Measurements from ENCODE around the gene RANBP9. TPM values are rescaled to one million over a fixed set of nuclear protein-coding genes. Genes with fewer than 3 reads are reported as not detected.

RANBP9 gene
- total and polyA plus RNA-seq, 9 of the 15 experiments (the other 6 are each of a cell fraction or from before 2014, with no cell fraction given), result 27.5 to 130 (median 61.5) TPM

- TF ChIP-seq BMI1 (IDR thresholded peaks at IDR 0.05; ENCODE audit: low read length) (no peak), CBFA2T3 (IDR thresholded peaks at IDR 0.05) (no peak), TBL1XR1 (IDR thresholded peaks at IDR 0.05; ENCODE audit: low read length in 2 of 2) (peak; percentile 58 to 62; a peak in 2 of 4 replicates), NR3C1 (CRISPR knock-in tag; IDR thresholded peaks at IDR 0.05) (no peak; the same call in 1 of the 2 replicates), FOXK1 (CRISPR knock-in tag; IDR thresholded peaks at IDR 0.05; ENCODE audit: borderline replicate concordance) (peak; percentile 88), DDX20 (tag; IDR thresholded peaks at IDR 0.05; ENCODE audit: low read depth) (no peak), E2F6 (IDR thresholded peaks at IDR 0.05; ENCODE audit: borderline replicate concordance in 1 of 2, extremely low read depth in 1 of 2, insufficient read depth in 1 of 2, insufficient read length in 1 of 2, low read depth in 1 of 2, low read length in 1 of 2, poor library complexity in 1 of 2, severe bottlenecking in 1 of 2) (peak; percentile 69 to 78), SMARCE1 (IDR thresholded peaks at IDR 0.05) (peak; percentile 52; the same call in 1 of the 2 replicates), CBX5 (IDR thresholded peaks at IDR 0.05; ENCODE audit: borderline replicate concordance, low read depth) (no peak), ZBTB33 (CRISPR knock-in tag; IDR thresholded peaks at IDR 0.05) (peak; percentile 62; the same call in 1 of the 2 replicates), CXXC5 (CRISPR knock-in tag; IDR thresholded peaks at IDR 0.05) (peak; percentile 64), SRSF3 (IDR thresholded peaks at IDR 0.05; ENCODE audit: insufficient read depth, low read length) (no peak), BRF2 (IDR thresholded peaks at IDR 0.05; ENCODE audit: borderline replicate concordance, insufficient read depth, insufficient read length) (no peak), SP2 (IDR thresholded peaks at IDR 0.05; ENCODE audit: extremely low read depth, low read depth, low read length, poor library complexity, severe bottlenecking) (no peak), CBX8 (IDR thresholded peaks at IDR 0.05; ENCODE audit: borderline replicate concordance, extremely low read depth, low read depth, low read length, poor library complexity, severe bottlenecking) (no peak), NFE2 (IDR thresholded peaks at IDR 0.05; ENCODE audit: low read depth) (0 out of 2 replicates have a peak, but pooled peaks have one; percentile 17), HBP1 (CRISPR knock-in tag; IDR thresholded peaks at IDR 0.05) (0 out of 2 replicates have a peak, but pooled peaks have one; percentile 40), MAFK (IDR thresholded peaks at IDR 0.05; ENCODE audit: low read length) (no peak), SMAD2 (IDR thresholded peaks at IDR 0.05; ENCODE audit: low read depth, low read length) (no peak)
- TF ChIP-seq, protein P1, sequence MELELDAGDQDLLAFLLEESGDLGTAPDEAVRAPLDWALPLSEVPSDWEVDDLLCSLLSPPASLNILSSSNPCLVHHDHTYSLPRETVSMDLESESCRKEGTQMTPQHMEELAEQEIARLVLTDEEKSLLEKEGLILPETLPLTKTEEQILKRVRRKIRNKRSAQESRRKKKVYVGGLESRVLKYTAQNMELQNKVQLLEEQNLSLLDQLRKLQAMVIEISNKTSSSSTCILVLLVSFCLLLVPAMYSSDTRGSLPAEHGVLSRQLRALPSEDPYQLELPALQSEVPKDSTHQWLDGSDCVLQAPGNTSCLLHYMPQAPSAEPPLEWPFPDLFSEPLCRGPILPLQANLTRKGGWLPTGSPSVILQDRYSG (tag; conservative IDR thresholded peaks at IDR 0.05; ENCODE audit: low read depth), result no peak
Measured at GRCh38 chr6:13574571-13575376, 136.9 kb downstream of the RANBP9 start, which contains the start of gene SIRT5 (continued).

Measured in K562 (cell line).